BJ (cell line): Measurements from ENCODE around the gene LENG9. TPM values are rescaled to one million over a fixed set of nuclear protein-coding genes. Genes with fewer than 3 reads are reported as not detected.
"Not testable (repeated sequence)": the region's sequence is repeated elsewhere in the genome, so short reads cannot be mapped to it uniquely, and the experiment has no call there.

Experiments used
- CTCF ChIA-PET: fragments of 350-600 bp; formaldehyde crosslinking; extraction: SDS; loops from one replicate; lab custom pipeline; 2021; ENCODE audit warnings: antibody characterized with exemption, inconsistent platforms; lab: Yijun Ruan, JAX
- POLR2A ChIA-PET: fragments of 300-600 bp; sonication (Branson Sonifier 250); formaldehyde crosslinking; extraction: SDS; loops from one replicate; lab custom pipeline; 2021; ENCODE audit warnings: antibody characterized with exemption; lab: Charles Lee
- DNase-seq: peaks from one replicate; pipeline ENCODE4 v3.0.0-alpha.2; 2011; ENCODE audit warnings: low read depth
- H3K27me3 ChIP-seq: 2 replicates; pipeline ENCODE4 v1.6.0; 2011; ENCODE audit warnings: low read length; ENCODE audit not compliant: control insufficient read depth, insufficient read depth
- H3K36me3 ChIP-seq: 2 replicates; pipeline ENCODE4 v1.5.1; 2011; ENCODE audit warnings: low read length; ENCODE audit not compliant: control insufficient read depth, insufficient read depth
- H3K4me3 ChIP-seq: 2 replicates; pipeline ENCODE4 v1.5.1; 2011; ENCODE audit warnings: low read depth, mild to moderate bottlenecking, control low read depth, low read length
- CTCF ChIP-seq: IDR thresholded peaks from 2 replicates; pipeline ENCODE4 v1.5.1; 2011; ENCODE audit warnings: low read depth, mild to moderate bottlenecking, control low read depth, inconsistent platforms, low read length, moderate library complexity; ENCODE audit not compliant: insufficient read depth
- polyA plus RNA-seq: library from polyadenylated mRNA; depleted of rRNA; stranded (reverse); fragments of >200 nt; gene quantifications from 2 replicates; pipeline ENCODE4 v1.2.3, GENCODE V29; 2011

Gene LENG9
- polyA plus RNA-seq, 1 experiment, result 2.0 TPM

- TF ChIP-seq CTCF, result no peak
- CTCF ChIA-PET, result interaction anchor here (1.1 kb wide), 1 partner anchor 22 kb away, joined by 4 read pairs; no protein-coding TSS in a partner anchor
- Histone ChIP-seq H3K4me3 (no peak within 1 kb of the TSS), H3K27me3 (no peaks in the 10 kb centered on the region), H3K36me3 (no peaks in the 10 kb centered on the region)
- POLR2A ChIA-PET, result no interaction called here
- DNase-seq, result no peak
Measured at GRCh38 chr19:54502518-54503048, 39.0 kb upstream of the LENG9 start, which contains the start of gene LAIR2. Gene LAIR2 (plus strand): TSS chr19:54502831. CDS start chr19:54502919, 88 bp downstream.

GRCh38 chr19:54498451-54498772 lies 34.8 kb upstream of the LENG9 start:
- H3K36me3 ChIP-seq, CTCF ChIA-PET, H3K4me3 ChIP-seq, DNase-seq, POLR2A ChIA-PET, H3K27me3 ChIP-seq: not testable (repeated sequence)

GRCh38 chr19:54497747-54498450 lies 34.3 kb upstream of the LENG9 start:
- POLR2A ChIA-PET, CTCF ChIA-PET, DNase-seq, H3K27me3 ChIP-seq, H3K36me3 ChIP-seq, H3K4me3 ChIP-seq: not testable (repeated sequence)

GRCh38 chr19:54495284-54495683 lies 31.7 kb upstream of the LENG9 start:
- H3K36me3 ChIP-seq, H3K4me3 ChIP-seq, H3K27me3 ChIP-seq, POLR2A ChIA-PET, DNase-seq: not testable (repeated sequence)
- CTCF ChIA-PET, result interaction anchor here (1.0 kb wide), 2 partner anchors 13 to 104 kb away, joined by 3 read pairs; no protein-coding TSS in a partner anchor

- no peak overlapping the region for H3K4me3 ChIP-seq
- H3K36me3 ChIP-seq, result no peaks in the 10 kb centered on the region
- CTCF ChIA-PET, result no interaction called here
- POLR2A ChIA-PET, result no interaction called here
- no peaks in the 10 kb centered on the region for H3K27me3 ChIP-seq
- no peak for DNase-seq
- TF ChIP-seq CTCF, result no peak
Measured at GRCh38 chr19:54493967-54494585, 30.5 kb upstream of the LENG9 start.

GRCh38 chr19:54493056-54493455 lies 29.5 kb upstream of the LENG9 start:
- CTCF ChIA-PET, H3K36me3 ChIP-seq, H3K4me3 ChIP-seq, POLR2A ChIA-PET, H3K27me3 ChIP-seq, DNase-seq: not testable (repeated sequence)

GRCh38 chr19:54492568-54492967 lies 29.0 kb upstream of the LENG9 start:
- H3K4me3 ChIP-seq, result no peak overlapping the region
- ChIA-PET CTCF (no interaction called here), POLR2A (interaction anchor here (0.6 kb wide), 1 partner anchor 168 kb away, joined by 3 read pairs; no protein-coding TSS in a partner anchor)
- no peak for TF ChIP-seq CTCF
- no peaks in the 10 kb centered on the region for H3K36me3 ChIP-seq
- no peaks in the 10 kb centered on the region for H3K27me3 ChIP-seq
- no peak for DNase-seq
